Measurements from ENCODE around the gene VPS13C.

The VPS13C gene

DNA sequence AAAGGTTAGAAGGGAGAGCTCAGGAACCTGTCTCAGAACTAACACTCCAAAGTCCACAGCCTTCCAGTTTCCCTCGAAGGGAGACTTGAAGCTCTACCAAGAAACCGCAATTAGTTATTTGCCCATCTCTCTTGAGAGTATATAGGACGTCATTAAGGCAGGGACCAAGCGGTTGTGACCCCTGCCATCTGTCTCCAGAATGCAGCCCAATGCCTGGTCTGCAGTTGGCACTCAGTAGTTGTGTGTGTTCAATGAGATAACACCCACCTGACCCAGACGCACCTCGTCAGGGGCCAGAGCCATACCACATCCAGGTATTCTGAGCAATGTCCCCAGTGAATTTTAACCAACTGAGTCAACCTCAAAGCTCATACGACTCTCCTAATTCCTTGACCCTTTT, 251.0 kb downstream of the VPS13C start:
- DNase-seq: no peak

DNA sequence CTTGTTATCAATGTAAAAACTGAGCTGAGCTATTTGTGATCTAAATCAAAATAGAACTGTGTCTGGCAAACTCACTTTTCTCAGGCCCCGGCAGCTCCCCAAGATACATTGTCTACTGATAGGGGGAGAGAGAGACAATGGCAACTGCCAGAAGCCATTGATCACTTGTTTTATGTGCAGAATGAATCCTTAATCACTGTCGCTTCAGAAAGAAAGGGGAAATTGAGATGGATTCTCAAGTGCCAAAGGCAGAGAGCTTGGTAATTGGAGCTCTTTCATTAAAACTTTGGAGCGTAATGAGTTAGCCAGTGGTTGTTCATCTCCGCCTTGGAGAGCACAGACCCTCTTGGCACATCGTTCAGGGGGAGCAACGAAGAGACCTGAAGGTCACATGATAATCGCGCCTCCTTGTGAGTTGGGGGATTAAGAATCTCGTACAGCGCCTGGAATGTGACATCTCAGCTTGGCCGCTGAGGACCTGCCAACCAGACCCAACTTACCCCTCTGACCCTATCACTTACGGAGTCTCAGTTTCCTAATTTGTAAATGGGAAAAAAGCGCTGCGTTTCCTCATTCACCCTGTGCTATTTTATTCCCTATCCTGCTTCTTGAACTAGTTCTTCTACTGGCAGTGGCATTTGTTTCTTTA, 252.8 kb downstream of the VPS13C start:
- DNase-seq: no peak
